H1 (cell line): ENCODE data around the gene MBD3L1. TPM values are rescaled to one million over a fixed set of nuclear protein-coding genes. Genes with fewer than 3 reads are reported as not detected.

Source experiments
- ASH2L ChIP-seq: fragments of 200-600, 300-600 bp; sonication (generic); IDR thresholded peaks from one replicate; pipeline ENCODE4 v1.7.1; 2017; ENCODE audit warnings: low read length
- CHD2 ChIP-seq: IDR thresholded peaks from 2 replicates; pipeline ENCODE4 v1.6.1; 2012; ENCODE audit warnings: low read length, improper control_type of control experiment
- HDAC2 ChIP-seq, 2 experiments: fragments of 300-600 bp in 1 of 2; sonication (generic) in 1 of 2; IDR thresholded peaks; 2 replicates each; pipeline ENCODE4 v1.6.1; 2011 to 2012; ENCODE audit warnings: low read depth in 2 of 2, low read length in 2 of 2, mild to moderate bottlenecking in 2 of 2, moderate library complexity in 2 of 2, borderline replicate concordance in 1 of 2, inconsistent platforms in 1 of 2
- JUN ChIP-seq: IDR thresholded peaks from 2 replicates; pipeline ENCODE4 v1.6.1; 2011; ENCODE audit warnings: low read depth, mild to moderate bottlenecking, improper control_type of control experiment, low read length
- KDM5A ChIP-seq: fragments of 200-600 bp; IDR thresholded peaks from 2 replicates; pipeline ENCODE4 v1.7.1; 2012; ENCODE audit warnings: mild to moderate bottlenecking, low read length, inconsistent platforms, mixed read lengths
- RBBP5 ChIP-seq: IDR thresholded peaks from 2 replicates; pipeline ENCODE4 v1.7.1; 2012; ENCODE audit warnings: low read depth, mild to moderate bottlenecking, inconsistent platforms, low read length, moderate library complexity, borderline replicate concordance
- SRF ChIP-seq: IDR thresholded peaks from 2 replicates; pipeline ENCODE4 v1.6.1; 2011; ENCODE audit warnings: mild to moderate bottlenecking, low read depth, low read length, moderate library complexity
- polyA plus RNA-seq, 7 experiments: library from polyadenylated mRNA; depleted of rRNA in 3 of 7; stranded (reverse) in 5 of 7; unstranded in 2 of 7; fragments of >200 nt in 5 of 7; fragments of 200-250 nt in 2 of 7; gene quantifications; 1 replicate in 5 of 7; 2 replicates in 1 of 7; 4 replicates in 1 of 7; pipeline versions ENCODE4 v1.2.1 to v1.2.3, GENCODE V29; 2011 to 2013; ENCODE audit warnings: missing spikeins in 2 of 7, mixed read lengths in 2 of 7
- total RNA-seq: library from RNA; stranded (reverse); fragmentation: NEBNext Ultra II Directional; extraction: Animal tissue kit (Norgen Biotek cat#: 25700); gene quantifications from 2 replicates; pipeline ENCODE4 v1.2.1, GENCODE V29; 2021
- TF ChIP-seq, protein P1 (sequence below): fragments of 300-600 bp; sonication (generic); IDR thresholded peaks from 2 replicates; pipeline ENCODE4 v1.7.1; 2012; ENCODE audit warnings: low read length, moderate library complexity, mild to moderate bottlenecking, inconsistent platforms; ENCODE audit not compliant: insufficient replicate concordance
- TF ChIP-seq, protein P2 (sequence below): IDR thresholded peaks from 2 replicates; pipeline ENCODE4 v1.6.1; 2012; ENCODE audit warnings: low read length, inconsistent platforms
- TF ChIP-seq, protein P3 (sequence below): IDR thresholded peaks from 2 replicates; pipeline ENCODE4 v1.6.1; 2012; ENCODE audit warnings: inconsistent platforms

The MBD3L1 gene
- total and polyA plus RNA-seq, 2 of the 8 experiments (the other 6 are each of a cell fraction or from before 2014, with no cell fraction given) = not detected

DNA sequence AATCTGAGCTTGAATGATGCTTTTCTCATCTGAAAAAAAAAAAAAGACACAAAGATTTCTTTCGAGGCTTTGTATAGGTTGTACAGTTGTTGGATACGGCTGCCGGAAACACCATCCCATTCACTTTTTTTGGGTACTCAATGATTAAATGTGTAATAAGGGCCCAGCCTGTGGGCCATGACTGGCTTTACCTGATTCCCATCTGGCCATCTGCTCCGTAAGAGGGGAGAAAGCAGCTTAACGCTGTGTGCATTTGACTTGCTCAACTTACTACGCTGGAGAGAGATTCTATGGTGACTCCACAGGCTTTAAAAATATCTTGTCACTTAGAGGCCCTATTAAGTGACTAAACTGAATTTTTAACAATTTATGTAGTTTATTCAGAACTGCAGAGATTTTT, 804 bp upstream of the MBD3L1 start (continued):
- TF ChIP-seq, protein P1, sequence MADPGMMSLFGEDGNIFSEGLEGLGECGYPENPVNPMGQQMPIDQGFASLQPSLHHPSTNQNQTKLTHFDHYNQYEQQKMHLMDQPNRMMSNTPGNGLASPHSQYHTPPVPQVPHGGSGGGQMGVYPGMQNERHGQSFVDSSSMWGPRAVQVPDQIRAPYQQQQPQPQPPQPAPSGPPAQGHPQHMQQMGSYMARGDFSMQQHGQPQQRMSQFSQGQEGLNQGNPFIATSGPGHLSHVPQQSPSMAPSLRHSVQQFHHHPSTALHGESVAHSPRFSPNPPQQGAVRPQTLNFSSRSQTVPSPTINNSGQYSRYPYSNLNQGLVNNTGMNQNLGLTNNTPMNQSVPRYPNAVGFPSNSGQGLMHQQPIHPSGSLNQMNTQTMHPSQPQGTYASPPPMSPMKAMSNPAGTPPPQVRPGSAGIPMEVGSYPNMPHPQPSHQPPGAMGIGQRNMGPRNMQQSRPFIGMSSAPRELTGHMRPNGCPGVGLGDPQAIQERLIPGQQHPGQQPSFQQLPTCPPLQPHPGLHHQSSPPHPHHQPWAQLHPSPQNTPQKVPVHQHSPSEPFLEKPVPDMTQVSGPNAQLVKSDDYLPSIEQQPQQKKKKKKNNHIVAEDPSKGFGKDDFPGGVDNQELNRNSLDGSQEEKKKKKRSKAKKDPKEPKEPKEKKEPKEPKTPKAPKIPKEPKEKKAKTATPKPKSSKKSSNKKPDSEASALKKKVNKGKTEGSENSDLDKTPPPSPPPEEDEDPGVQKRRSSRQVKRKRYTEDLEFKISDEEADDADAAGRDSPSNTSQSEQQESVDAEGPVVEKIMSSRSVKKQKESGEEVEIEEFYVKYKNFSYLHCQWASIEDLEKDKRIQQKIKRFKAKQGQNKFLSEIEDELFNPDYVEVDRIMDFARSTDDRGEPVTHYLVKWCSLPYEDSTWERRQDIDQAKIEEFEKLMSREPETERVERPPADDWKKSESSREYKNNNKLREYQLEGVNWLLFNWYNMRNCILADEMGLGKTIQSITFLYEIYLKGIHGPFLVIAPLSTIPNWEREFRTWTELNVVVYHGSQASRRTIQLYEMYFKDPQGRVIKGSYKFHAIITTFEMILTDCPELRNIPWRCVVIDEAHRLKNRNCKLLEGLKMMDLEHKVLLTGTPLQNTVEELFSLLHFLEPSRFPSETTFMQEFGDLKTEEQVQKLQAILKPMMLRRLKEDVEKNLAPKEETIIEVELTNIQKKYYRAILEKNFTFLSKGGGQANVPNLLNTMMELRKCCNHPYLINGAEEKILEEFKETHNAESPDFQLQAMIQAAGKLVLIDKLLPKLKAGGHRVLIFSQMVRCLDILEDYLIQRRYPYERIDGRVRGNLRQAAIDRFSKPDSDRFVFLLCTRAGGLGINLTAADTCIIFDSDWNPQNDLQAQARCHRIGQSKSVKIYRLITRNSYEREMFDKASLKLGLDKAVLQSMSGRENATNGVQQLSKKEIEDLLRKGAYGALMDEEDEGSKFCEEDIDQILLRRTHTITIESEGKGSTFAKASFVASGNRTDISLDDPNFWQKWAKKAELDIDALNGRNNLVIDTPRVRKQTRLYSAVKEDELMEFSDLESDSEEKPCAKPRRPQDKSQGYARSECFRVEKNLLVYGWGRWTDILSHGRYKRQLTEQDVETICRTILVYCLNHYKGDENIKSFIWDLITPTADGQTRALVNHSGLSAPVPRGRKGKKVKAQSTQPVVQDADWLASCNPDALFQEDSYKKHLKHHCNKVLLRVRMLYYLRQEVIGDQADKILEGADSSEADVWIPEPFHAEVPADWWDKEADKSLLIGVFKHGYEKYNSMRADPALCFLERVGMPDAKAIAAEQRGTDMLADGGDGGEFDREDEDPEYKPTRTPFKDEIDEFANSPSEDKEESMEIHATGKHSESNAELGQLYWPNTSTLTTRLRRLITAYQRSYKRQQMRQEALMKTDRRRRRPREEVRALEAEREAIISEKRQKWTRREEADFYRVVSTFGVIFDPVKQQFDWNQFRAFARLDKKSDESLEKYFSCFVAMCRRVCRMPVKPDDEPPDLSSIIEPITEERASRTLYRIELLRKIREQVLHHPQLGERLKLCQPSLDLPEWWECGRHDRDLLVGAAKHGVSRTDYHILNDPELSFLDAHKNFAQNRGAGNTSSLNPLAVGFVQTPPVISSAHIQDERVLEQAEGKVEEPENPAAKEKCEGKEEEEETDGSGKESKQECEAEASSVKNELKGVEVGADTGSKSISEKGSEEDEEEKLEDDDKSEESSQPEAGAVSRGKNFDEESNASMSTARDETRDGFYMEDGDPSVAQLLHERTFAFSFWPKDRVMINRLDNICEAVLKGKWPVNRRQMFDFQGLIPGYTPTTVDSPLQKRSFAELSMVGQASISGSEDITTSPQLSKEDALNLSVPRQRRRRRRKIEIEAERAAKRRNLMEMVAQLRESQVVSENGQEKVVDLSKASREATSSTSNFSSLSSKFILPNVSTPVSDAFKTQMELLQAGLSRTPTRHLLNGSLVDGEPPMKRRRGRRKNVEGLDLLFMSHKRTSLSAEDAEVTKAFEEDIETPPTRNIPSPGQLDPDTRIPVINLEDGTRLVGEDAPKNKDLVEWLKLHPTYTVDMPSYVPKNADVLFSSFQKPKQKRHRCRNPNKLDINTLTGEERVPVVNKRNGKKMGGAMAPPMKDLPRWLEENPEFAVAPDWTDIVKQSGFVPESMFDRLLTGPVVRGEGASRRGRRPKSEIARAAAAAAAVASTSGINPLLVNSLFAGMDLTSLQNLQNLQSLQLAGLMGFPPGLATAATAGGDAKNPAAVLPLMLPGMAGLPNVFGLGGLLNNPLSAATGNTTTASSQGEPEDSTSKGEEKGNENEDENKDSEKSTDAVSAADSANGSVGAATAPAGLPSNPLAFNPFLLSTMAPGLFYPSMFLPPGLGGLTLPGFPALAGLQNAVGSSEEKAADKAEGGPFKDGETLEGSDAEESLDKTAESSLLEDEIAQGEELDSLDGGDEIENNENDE = no peak
- TF ChIP-seq SRF (no peak), JUN (no peak), RBBP5 (no peak), HDAC2 (IDR thresholded peaks at IDR 0.05; ENCODE audit: borderline replicate concordance in 1 of 2, low read depth in 2 of 2, low read length in 2 of 2) (no peak), ASH2L (no peak), CHD2 (no peak), KDM5A (no peak)
- TF ChIP-seq, protein P2, sequence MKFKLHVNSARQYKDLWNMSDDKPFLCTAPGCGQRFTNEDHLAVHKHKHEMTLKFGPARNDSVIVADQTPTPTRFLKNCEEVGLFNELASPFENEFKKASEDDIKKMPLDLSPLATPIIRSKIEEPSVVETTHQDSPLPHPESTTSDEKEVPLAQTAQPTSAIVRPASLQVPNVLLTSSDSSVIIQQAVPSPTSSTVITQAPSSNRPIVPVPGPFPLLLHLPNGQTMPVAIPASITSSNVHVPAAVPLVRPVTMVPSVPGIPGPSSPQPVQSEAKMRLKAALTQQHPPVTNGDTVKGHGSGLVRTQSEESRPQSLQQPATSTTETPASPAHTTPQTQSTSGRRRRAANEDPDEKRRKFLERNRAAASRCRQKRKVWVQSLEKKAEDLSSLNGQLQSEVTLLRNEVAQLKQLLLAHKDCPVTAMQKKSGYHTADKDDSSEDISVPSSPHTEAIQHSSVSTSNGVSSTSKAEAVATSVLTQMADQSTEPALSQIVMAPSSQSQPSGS = no peak
- TF ChIP-seq, protein P3, sequence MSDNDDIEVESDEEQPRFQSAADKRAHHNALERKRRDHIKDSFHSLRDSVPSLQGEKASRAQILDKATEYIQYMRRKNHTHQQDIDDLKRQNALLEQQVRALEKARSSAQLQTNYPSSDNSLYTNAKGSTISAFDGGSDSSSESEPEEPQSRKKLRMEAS = no peak
